Muscle of leg (tissue), 11 donors: ENCODE measurements around the gene RPL7A. TPM values are rescaled to one million over a fixed set of nuclear protein-coding genes. Genes with fewer than 3 reads are reported as not detected.

Source experiments
- DNase-seq: peaks from one replicate; pipeline ENCODE4 v3.0.0; 2013
- H3K27ac ChIP-seq: one replicate; pipeline ENCODE4 v1.5.1; 2013; ENCODE audit warnings: mild to moderate bottlenecking, low read length, control low read depth
- H3K27me3 ChIP-seq: one replicate; pipeline ENCODE4 v1.6.1; 2013; ENCODE audit warnings: low read length; ENCODE audit not compliant: control insufficient read depth, insufficient read depth
- H3K36me3 ChIP-seq: one replicate; pipeline ENCODE4 v1.6.1; 2013; ENCODE audit warnings: low read length; ENCODE audit not compliant: control insufficient read depth, insufficient read depth
- H3K4me1 ChIP-seq: one replicate; pipeline ENCODE4 v1.6.1; 2013; ENCODE audit warnings: low read length; ENCODE audit not compliant: control insufficient read depth, insufficient read depth
- H3K4me3 ChIP-seq: one replicate; pipeline ENCODE4 v1.5.1; 2013; ENCODE audit warnings: low read length, control low read depth
- H3K9me3 ChIP-seq: replicated peaks from 2 replicates; pipeline ENCODE4 v1.6.1; 2013; ENCODE audit warnings: low read depth, low read length; ENCODE audit not compliant: control insufficient read depth
- WGBS: methylation state at CpG from one replicate; pipeline ENCODE4 v1.1.5; 2013; ENCODE audit warnings: missing lambda C conversion rate; ENCODE audit not compliant: insufficient coverage; 5-methylcytosine and 5-hydroxymethylcytosine counted together
- polyA plus RNA-seq, 8 donors: library from polyadenylated mRNA; unstranded; fragments of 120-200 nt; gene quantifications; one replicate each; pipeline versions ENCODE4 v1.2.1 to v1.2.3, GENCODE V29; 2013; ENCODE audit warnings: inconsistent platforms in 1 of 8, low replicate concordance in 1 of 8; ENCODE audit not compliant: insufficient read length in 8 of 8, insufficient read depth in 1 of 8
- total RNA-seq: library from RNA; stranded (reverse); fragments of 120-200 nt; gene quantifications from one replicate; pipeline ENCODE4 v1.2.4, GENCODE V29; 2013

Gene RPL7A
- total and polyA plus RNA-seq, 9 donors: 2,283 to 2,995 (median 2,677) TPM

GRCh38 chr9:133394687-133395271 is 46.8 kb downstream of the RPL7A start:
- Histone ChIP-seq H3K27ac (no peak overlapping the region), H3K9me3 (no peaks in the 10 kb centered on the region), H3K27me3 (peaks cover 28% of the 10 kb centered on the region), H3K4me1 (no peaks in the 10 kb centered on the region), H3K4me3 (no peak overlapping the region), H3K36me3 (no peaks in the 10 kb centered on the region)
- DNase-seq: no peak
- WGBS: 32% methylated on average over 3 of the region's 8 CpGs

- Histone ChIP-seq H3K36me3 (peaks cover 5% of the 10 kb centered on the region), H3K27ac (no peak overlapping the region), H3K4me3 (no peak overlapping the region), H3K4me1 (no peaks in the 10 kb centered on the region), H3K9me3 (no peaks in the 10 kb centered on the region), H3K27me3 (peaks cover 28% of the 10 kb centered on the region)
- WGBS: 18% methylated on average over 14 of the region's 14 CpGs
- no peak for DNase-seq
Measured at GRCh38 chr9:133396952-133397351, 48.9 kb downstream of the RPL7A start.

- Histone ChIP-seq H3K9me3 (no peaks in the 10 kb centered on the region), H3K27me3 (peaks cover 28% of the 10 kb centered on the region), H3K4me1 (no peaks in the 10 kb centered on the region), H3K36me3 (peaks cover 9% of the 10 kb centered on the region), H3K27ac (no peak overlapping the region), H3K4me3 (no peak overlapping the region)
- 68% methylated on average over 4 of the region's 6 CpGs for WGBS
- DNase-seq: no peak
Measured at GRCh38 chr9:133397370-133397769, 49.4 kb downstream of the RPL7A start.

- no peak overlapping the region for H3K27ac ChIP-seq
- no peaks in the 10 kb centered on the region for H3K9me3 ChIP-seq
- 65% methylated on average over 5 of the region's 9 CpGs for WGBS
- peaks cover 10% of the 10 kb centered on the region for H3K36me3 ChIP-seq
- H3K4me3 ChIP-seq: no peak overlapping the region
- DNase-seq: no peak
- no peaks in the 10 kb centered on the region for H3K4me1 ChIP-seq
- peaks cover 28% of the 10 kb centered on the region for H3K27me3 ChIP-seq
Measured at GRCh38 chr9:133397895-133398294, 49.9 kb downstream of the RPL7A start.

GRCh38 chr9:133400292-133400691 is 52.3 kb downstream of the RPL7A start:
- Histone ChIP-seq H3K27ac (no peak overlapping the region), H3K4me3 (no peak overlapping the region), H3K27me3 (peaks cover 18% of the 10 kb centered on the region), H3K4me1 (no peaks in the 10 kb centered on the region), H3K9me3 (no peaks in the 10 kb centered on the region), H3K36me3 (peaks cover 31% of the 10 kb centered on the region)
- WGBS: 90% methylated on average over 11 of the region's 12 CpGs
- no peak for DNase-seq

Other genes with a start within 250 kb of the RPL7A start
- 50.5 TPM for gene RALGDS, start 227.0 kb upstream of the RPL7A start, total RNA-seq
- gene RALGDS, start 227.0 kb upstream of the RPL7A start, polyA plus RNA-seq: 10 to 100 TPM; 42.5 to 53.2 (median 47.9) TPM
- 4.6 TPM for gene GBGT1, start 184.3 kb upstream of the RPL7A start, total RNA-seq
- gene GBGT1, start 184.3 kb upstream of the RPL7A start, polyA plus RNA-seq: 1 to 10 TPM; 3.2 to 5.7 (median 4.5) TPM
- gene OBP2B, start 139.0 kb upstream of the RPL7A start, total RNA-seq: not detected
- not detected for gene OBP2B, start 139.0 kb upstream of the RPL7A start, polyA plus RNA-seq
- gene ABO, start 73.0 kb upstream of the RPL7A start, total RNA-seq: 0.13 TPM
- gene ABO, start 73.0 kb upstream of the RPL7A start, polyA plus RNA-seq: 1 to 10 TPM in 7 of 8 donors, under 1 TPM in 1; 0.70 to 8.1 (median 2.9) TPM
- gene SURF6, start 12.0 kb upstream of the RPL7A start, total RNA-seq: 14.2 TPM
- 10 to 100 TPM; 22.5 to 25.6 (median 23.5) TPM for gene SURF6, start 12.0 kb upstream of the RPL7A start, polyA plus RNA-seq
- 22.7 TPM for gene MED22, start 87 bp upstream of the RPL7A start, total RNA-seq
- 10 to 100 TPM; 24.2 to 29.0 (median 26.7) TPM for gene MED22, start 87 bp upstream of the RPL7A start, polyA plus RNA-seq
- gene SURF1, start 8.3 kb downstream of the RPL7A start, total RNA-seq: 19.3 TPM
- 10 to 100 TPM; 22.1 to 36.5 (median 27.9) TPM for gene SURF1, start 8.3 kb downstream of the RPL7A start, polyA plus RNA-seq
- 10.2 TPM for gene SURF2, start 8.3 kb downstream of the RPL7A start, total RNA-seq
- 10 to 100 TPM; 11.3 to 15.3 (median 13.0) TPM for gene SURF2, start 8.3 kb downstream of the RPL7A start, polyA plus RNA-seq
- 105 TPM for gene SURF4, start 27.8 kb downstream of the RPL7A start, total RNA-seq
- 100 to 1,000 TPM in 6 of 8 donors, 10 to 100 TPM in 2; 92.3 to 143 (median 107) TPM for gene SURF4, start 27.8 kb downstream of the RPL7A start, polyA plus RNA-seq
- gene STKLD1, start 28.1 kb downstream of the RPL7A start, total RNA-seq: 1.4 TPM
- 1 to 10 TPM; 1.1 to 2.3 (median 1.8) TPM for gene STKLD1, start 28.1 kb downstream of the RPL7A start, polyA plus RNA-seq
- 26.2 TPM for gene REXO4, start 69.8 kb downstream of the RPL7A start, total RNA-seq
- 10 to 100 TPM; 31.5 to 39.4 (median 37.6) TPM for gene REXO4, start 69.8 kb downstream of the RPL7A start, polyA plus RNA-seq
- gene ADAMTS13, start 74.1 kb downstream of the RPL7A start, total RNA-seq: 3.4 TPM
- gene ADAMTS13, start 74.1 kb downstream of the RPL7A start, polyA plus RNA-seq: 10 to 100 TPM in 2 of 8 donors, 1 to 10 TPM in 6; 5.5 to 10.5 (median 8.6) TPM
- 11.1 TPM for gene CACFD1, start 111.8 kb downstream of the RPL7A start, total RNA-seq
- gene CACFD1, start 111.8 kb downstream of the RPL7A start, polyA plus RNA-seq: 10 to 100 TPM; 14.8 to 21.5 (median 16.4) TPM
- 0.44 TPM for gene SLC2A6, start 130.9 kb downstream of the RPL7A start, total RNA-seq
- 1 to 10 TPM in 7 of 8 donors, under 1 TPM in 1; 0.91 to 2.1 (median 1.4) TPM for gene SLC2A6, start 130.9 kb downstream of the RPL7A start, polyA plus RNA-seq
- 23.0 TPM for gene MYMK, start 176.7 kb downstream of the RPL7A start, total RNA-seq
- gene MYMK, start 176.7 kb downstream of the RPL7A start, polyA plus RNA-seq: 10 to 100 TPM; 48.6 to 93.0 (median 73.3) TPM
- gene ADAMTSL2, start 186.5 kb downstream of the RPL7A start, total RNA-seq: 4.7 TPM
- 1 to 10 TPM; 2.3 to 5.5 (median 4.6) TPM for gene ADAMTSL2, start 186.5 kb downstream of the RPL7A start, polyA plus RNA-seq